Keratinocyte (primary cell): ENCODE measurements around the gene HNRNPCL2. TPM values are rescaled to one million over a fixed set of nuclear protein-coding genes. Genes with fewer than 3 reads are reported as not detected.
"Not testable (repeated sequence)": the region's sequence is repeated elsewhere in the genome, so short reads cannot be mapped to it uniquely, and the experiment has no call there.

Source experiments
- DNase-seq: peaks from one replicate; pipeline ENCODE4 v3.0.0-alpha.2; 2011; ENCODE audit warnings: low read depth, missing footprints, low spot score
- FAIRE-seq: peaks from 2 replicates; lab custom pipeline; 2011; peaks lifted over from hg19 to GRCh38; lab: Jason Lieb, UNC
- H2AFZ ChIP-seq: 2 replicates; pipeline ENCODE4 v1.6.0; 2012; ENCODE audit warnings: low read length, control low read depth, inconsistent platforms; ENCODE audit not compliant: control insufficient read depth
- H3K27ac ChIP-seq: 2 replicates; pipeline ENCODE4 v1.5.1; 2011; ENCODE audit warnings: low read length; ENCODE audit not compliant: control insufficient read depth, insufficient read depth
- H3K27me3 ChIP-seq: 3 replicates; pipeline ENCODE4 v1.6.0; 2011; ENCODE audit warnings: low read length; ENCODE audit not compliant: control insufficient read depth, insufficient read depth; ENCODE audit errors: extremely low read depth
- H3K36me3 ChIP-seq, 2 experiments: 2 replicates in 1 of 2; 3 replicates in 1 of 2; pipeline ENCODE4 v1.5.1; 2011; ENCODE audit warnings: low read length in 2 of 2, mild to moderate bottlenecking in 1 of 2; ENCODE audit not compliant: control insufficient read depth in 2 of 2, insufficient read depth in 2 of 2; ENCODE audit errors: extremely low read depth in 1 of 2
- H3K4me1 ChIP-seq: 3 replicates; pipeline ENCODE4 v1.5.1; 2011; ENCODE audit warnings: low read length; ENCODE audit not compliant: control insufficient read depth, insufficient read depth; ENCODE audit errors: extremely low read depth
- H3K4me2 ChIP-seq: 3 replicates; pipeline ENCODE4 v1.6.0; 2011; ENCODE audit warnings: low read depth, low read length; ENCODE audit not compliant: control insufficient read depth, insufficient read depth; ENCODE audit errors: extremely low read depth
- H3K4me3 ChIP-seq, 3 experiments: fragments of 200-600 bp in 1 of 3; sonication (generic) in 1 of 3; 2 replicates in 2 of 3; 3 replicates in 1 of 3; pipeline ENCODE4 v1.5.1; 2011 to 2016; ENCODE audit warnings: low read length in 3 of 3, mild to moderate bottlenecking in 3 of 3, control low read depth in 2 of 3, inconsistent platforms in 1 of 3, low read depth in 1 of 3, mixed read lengths in 1 of 3, mixed run types in 1 of 3, moderate library complexity in 1 of 3; ENCODE audit not compliant: control insufficient read depth in 2 of 3, insufficient read depth in 2 of 3; ENCODE audit errors: extremely low read depth in 1 of 3
- H3K79me2 ChIP-seq: 2 replicates; pipeline ENCODE4 v1.6.0; 2012; ENCODE audit warnings: low read length; ENCODE audit not compliant: control insufficient read depth, insufficient read depth
- H3K9ac ChIP-seq: 3 replicates; pipeline ENCODE4 v1.6.0; 2011; ENCODE audit warnings: low read length; ENCODE audit not compliant: control insufficient read depth, insufficient read depth; ENCODE audit errors: extremely low read depth
- H3K9me1 ChIP-seq: 3 replicates; pipeline ENCODE4 v1.6.0; 2011; ENCODE audit warnings: low read length; ENCODE audit not compliant: control insufficient read depth, insufficient read depth; ENCODE audit errors: extremely low read depth
- H3K9me3 ChIP-seq: 2 replicates; pipeline ENCODE4 v1.5.1; 2012; ENCODE audit warnings: low read depth, low read length; ENCODE audit not compliant: control insufficient read depth
- H4K20me1 ChIP-seq: 3 replicates; pipeline ENCODE4 v1.6.0; 2011; ENCODE audit warnings: low read length; ENCODE audit not compliant: control insufficient read depth, insufficient read depth; ENCODE audit errors: extremely low read depth
- dilution Hi-C: fragments of 300-500 bp; cut with MboI; formaldehyde crosslinking; loops from one replicate; pipeline ENCODE4 v1.7.0; 2020; ENCODE audit warnings: low sequenced_read_pairs; ENCODE audit not compliant: extremely low pct_ligation_motif_present
- polyA minus RNA-seq, 3 experiments: library from RNA; depleted of rRNA, polyadenylated mRNA; stranded (reverse); fragments of >200 nt; gene quantifications; 1 replicate in 1 of 3; 2 replicates in 1 of 3; 3 replicates in 1 of 3; pipeline ENCODE4 v1.2.3, GENCODE V29; 2011
- polyA plus RNA-seq, 5 experiments: library from polyadenylated mRNA; depleted of rRNA in 3 of 5; stranded (reverse) in 3 of 5; stranded (forward) in 1 of 5; unstranded in 1 of 5; fragments of >200 nt; gene quantifications; 1 replicate in 1 of 5; 2 replicates in 3 of 5; 3 replicates in 1 of 5; pipeline versions ENCODE4 v1.2.1 to v1.2.3, GENCODE V29; 2011 to 2012; ENCODE audit warnings: missing spikeins in 2 of 5, low read depth in 1 of 5, low replicate concordance in 1 of 5

Gene HNRNPCL2
- polyA plus RNA-seq (not detected in 3 replicates), polyA minus RNA-seq (not detected in 3 replicates)
- not detected for polyA plus RNA-seq (2011; ENCODE audit: low read depth)
- not detected in 2 replicates for polyA plus RNA-seq (2011; cell fraction: cytosol; rRNA removed)
- polyA plus RNA-seq (2011; cell fraction: nucleus; rRNA removed) = not detected in 2 replicates
- polyA plus RNA-seq (2012; ENCODE audit: low replicate concordance) = not detected in 2 replicates
- not detected for polyA minus RNA-seq (2011; cell fraction: cytosol; rRNA and poly(A)+ RNA removed)
- not detected in 2 replicates for polyA minus RNA-seq (2011; cell fraction: nucleus; rRNA and poly(A)+ RNA removed)

DNA sequence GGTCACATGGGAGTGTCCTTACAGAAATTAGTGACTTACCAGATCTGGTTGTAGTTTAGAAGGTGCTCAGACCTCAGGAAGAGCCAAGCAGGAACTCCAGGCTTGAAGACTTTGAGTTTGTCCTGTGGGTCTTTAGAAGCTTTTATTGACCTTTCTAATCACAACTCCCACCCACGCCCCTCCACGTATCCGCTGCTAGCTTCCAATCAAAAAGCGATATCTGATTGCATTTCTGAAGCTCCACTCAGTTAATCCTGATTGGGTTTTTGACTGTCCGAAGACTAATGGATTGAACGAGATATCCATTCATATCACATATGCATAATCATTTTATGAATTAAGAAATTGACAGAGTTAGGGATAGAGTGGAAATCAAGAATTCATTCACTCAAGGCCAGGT, at the start of gene HNRNPCL2:
TSS of gene HNRNPCL2 (minus strand) at position 101 of the 400 bp plus-strand sequence. CDS start 454 bp downstream, outside the sequence.
- H2AFZ ChIP-seq, H3K9me3 ChIP-seq, H3K27ac ChIP-seq, H3K4me3 ChIP-seq, FAIRE-seq, H3K4me2 ChIP-seq, H3K9me1 ChIP-seq, H3K9ac ChIP-seq, DNase-seq, H3K27me3 ChIP-seq, dilution Hi-C loops, H3K4me1 ChIP-seq, H3K36me3 ChIP-seq, H3K79me2 ChIP-seq, H4K20me1 ChIP-seq: not testable (repeated sequence)

GRCh38 chr1:13165531-13165930, 48.9 kb upstream of the HNRNPCL2 start, which contains the start of gene HNRNPCL4:
HNRNPCL4 (minus strand) TSS chr1:13165631; CDS start chr1:13165467, 164 bp downstream.
- H3K4me3 ChIP-seq, DNase-seq, H3K9me3 ChIP-seq, dilution Hi-C loops, H3K36me3 ChIP-seq, H3K27ac ChIP-seq, H3K4me2 ChIP-seq, H3K79me2 ChIP-seq, H3K9me1 ChIP-seq, H2AFZ ChIP-seq, H3K4me1 ChIP-seq, FAIRE-seq, H3K27me3 ChIP-seq, H4K20me1 ChIP-seq, H3K9ac ChIP-seq: not testable (repeated sequence)

- H3K4me2 ChIP-seq, H3K4me3 ChIP-seq, H3K27me3 ChIP-seq, DNase-seq, H3K4me1 ChIP-seq, H3K9me1 ChIP-seq, H3K36me3 ChIP-seq, H4K20me1 ChIP-seq, H3K9me3 ChIP-seq, FAIRE-seq, dilution Hi-C loops, H2AFZ ChIP-seq, H3K27ac ChIP-seq, H3K9ac ChIP-seq, H3K79me2 ChIP-seq: not testable (repeated sequence)
Measured at GRCh38 chr1:13155909-13156308, 39.3 kb upstream of the HNRNPCL2 start, which contains the start of gene PRAMEF26. PRAMEF26 (minus strand) TSS chr1:13156009; CDS start chr1:13153095, 2,914 bp downstream.

DNA sequence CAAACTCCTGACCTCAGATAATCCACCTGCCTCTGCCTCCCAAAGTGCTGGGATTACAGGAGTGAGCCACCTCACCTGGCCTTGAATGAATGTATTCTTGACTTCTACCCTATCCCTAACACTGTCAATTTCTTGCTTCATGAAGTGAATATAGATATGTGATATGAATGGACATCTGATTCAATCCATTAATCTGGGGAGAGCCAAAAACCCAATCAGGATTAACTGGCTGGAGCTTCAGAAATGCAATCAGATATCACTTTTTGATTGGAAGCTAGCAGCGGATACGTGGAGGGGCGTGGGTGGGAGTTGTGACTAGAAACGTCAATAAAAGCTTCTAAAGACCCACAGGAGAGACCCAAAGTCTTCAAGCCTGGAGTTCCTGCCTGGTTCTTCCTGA, 46.2 kb downstream of the HNRNPCL2 start, which contains the start of gene PRAMEF25:
TSS of gene PRAMEF25 (plus strand) at position 301 of the 400 bp plus-strand sequence. CDS start 2,920 bp downstream, outside the sequence.
- H3K36me3 ChIP-seq, H3K4me1 ChIP-seq, H3K27ac ChIP-seq, H4K20me1 ChIP-seq, H3K4me3 ChIP-seq, H3K9ac ChIP-seq, FAIRE-seq, H3K9me1 ChIP-seq, dilution Hi-C loops, H3K79me2 ChIP-seq, DNase-seq, H3K27me3 ChIP-seq, H3K9me3 ChIP-seq, H2AFZ ChIP-seq, H3K4me2 ChIP-seq: not testable (repeated sequence)
